NT2/D1 (cell line): Measurements from ENCODE around the gene F2RL2.

Experiments
- DNase-seq: peaks from one replicate; pipeline ENCODE4 v3.0.0-alpha.2; 2011; ENCODE audit warnings: low read depth, low spot score
- H3K27me3 ChIP-seq: 2 replicates; pipeline ENCODE4 v1.6.0; 2011; ENCODE audit warnings: mild to moderate bottlenecking; ENCODE audit not compliant: insufficient read length, insufficient read depth
- H3K36me3 ChIP-seq: 2 replicates; pipeline ENCODE4 v1.6.1; 2011; ENCODE audit warnings: mild to moderate bottlenecking, low read length, mixed read lengths; ENCODE audit not compliant: insufficient read depth, insufficient read length
- H3K4me1 ChIP-seq: 2 replicates; pipeline ENCODE4 v1.5.1; 2011; ENCODE audit not compliant: insufficient read depth, insufficient read length
- H3K4me3 ChIP-seq: 2 replicates; pipeline ENCODE4 v1.5.1; 2011; ENCODE audit warnings: low read depth; ENCODE audit not compliant: insufficient read length
- H3K9ac ChIP-seq: 2 replicates; pipeline ENCODE4 v1.6.0; 2011; ENCODE audit warnings: low read depth; ENCODE audit not compliant: insufficient read length
- H3K9me3 ChIP-seq: 2 replicates; pipeline ENCODE4 v1.5.1; 2011; ENCODE audit warnings: mild to moderate bottlenecking, low read length; ENCODE audit not compliant: insufficient read depth
- SUZ12 ChIP-seq: IDR thresholded peaks from 2 replicates; pipeline ENCODE4 v1.6.1; 2011; ENCODE audit not compliant: insufficient read length, insufficient read depth; ENCODE audit errors: extremely low read depth
- YY1 ChIP-seq: IDR thresholded peaks from 2 replicates; pipeline ENCODE4 v1.6.1; 2011; ENCODE audit not compliant: insufficient read length, insufficient read depth
- ZNF274 ChIP-seq: IDR thresholded peaks from 2 replicates; pipeline ENCODE4 v1.6.1; 2011; ENCODE audit warnings: mild to moderate bottlenecking, low read depth, low read length

Gene F2RL2

GRCh38 chr5:76595755-76596481, 27.3 kb downstream of the F2RL2 start:
- H3K9ac ChIP-seq: no peak overlapping the region
- no peak overlapping the region for H3K4me3 ChIP-seq
- H3K36me3 ChIP-seq: peaks cover 8% of the 10 kb centered on the region
- no peak for TF ChIP-seq SUZ12
- no peak for TF ChIP-seq YY1
- no peak for TF ChIP-seq ZNF274
- H3K9me3 ChIP-seq: no peaks in the 10 kb centered on the region
- H3K27me3 ChIP-seq: no peaks in the 10 kb centered on the region
- no peaks in the 10 kb centered on the region for H3K4me1 ChIP-seq
- DNase-seq: no peak

- no peak for DNase-seq
- Histone ChIP-seq H3K4me3 (no peak overlapping the region), H3K9ac (no peak overlapping the region), H3K9me3 (no peaks in the 10 kb centered on the region), H3K27me3 (no peaks in the 10 kb centered on the region), H3K36me3 (peaks cover 8% of the 10 kb centered on the region), H3K4me1 (no peaks in the 10 kb centered on the region)
- TF ChIP-seq YY1 (no peak), ZNF274 (no peak), SUZ12 (no peak)
Measured at GRCh38 chr5:76594107-76594506, 29.1 kb downstream of the F2RL2 start.

DNA sequence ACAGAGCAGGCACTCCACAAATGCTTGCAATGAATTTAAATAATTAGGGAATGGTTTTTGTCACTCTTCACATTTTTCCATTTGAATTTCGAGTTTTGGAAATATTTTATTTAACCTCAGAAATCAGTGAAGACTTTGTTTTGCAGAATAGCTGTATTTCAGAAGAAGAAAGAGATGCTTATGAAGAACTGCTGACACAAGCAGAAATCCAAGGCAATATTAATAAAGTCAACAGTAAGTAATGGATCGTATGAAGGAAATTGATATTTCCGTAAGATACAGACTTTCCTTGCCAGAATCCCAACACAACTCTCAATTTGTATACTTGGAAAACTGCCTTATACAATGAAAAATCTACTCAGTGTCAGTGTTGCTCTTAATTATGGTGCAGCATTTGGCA, 30.5 kb downstream of the F2RL2 start:
- Histone ChIP-seq H3K36me3 (peaks cover 8% of the 10 kb centered on the region), H3K4me3 (no peak overlapping the region), H3K4me1 (no peaks in the 10 kb centered on the region), H3K9ac (no peak overlapping the region), H3K9me3 (no peaks in the 10 kb centered on the region), H3K27me3 (no peaks in the 10 kb centered on the region)
- no peak for DNase-seq
- TF ChIP-seq SUZ12: no peak
- no peak for TF ChIP-seq ZNF274
- no peak for TF ChIP-seq YY1

DNA sequence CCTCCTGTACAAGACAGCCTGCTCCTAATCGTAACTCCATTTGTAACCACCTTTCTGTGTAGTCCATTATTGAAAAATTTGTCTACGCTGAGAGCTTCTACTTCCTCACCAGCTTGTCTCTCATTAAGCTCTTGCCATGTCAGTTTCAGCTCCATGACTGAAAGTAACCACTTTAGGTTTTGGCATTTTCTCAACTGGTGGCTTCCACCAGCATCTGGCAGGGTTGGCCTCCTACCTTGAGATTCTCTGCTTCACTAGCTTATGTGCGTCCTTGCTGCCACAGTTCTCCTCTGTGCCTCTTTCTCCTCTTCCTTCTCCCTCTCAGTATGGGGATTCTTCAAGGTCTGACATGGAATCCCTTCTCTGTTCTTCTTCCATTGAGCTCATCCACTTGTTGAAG, 31.8 kb downstream of the F2RL2 start:
- no peak for DNase-seq
- H3K9ac ChIP-seq: no peak overlapping the region
- no peaks in the 10 kb centered on the region for H3K27me3 ChIP-seq
- H3K36me3 ChIP-seq: peaks cover 3% of the 10 kb centered on the region
- no peaks in the 10 kb centered on the region for H3K4me1 ChIP-seq
- no peaks in the 10 kb centered on the region for H3K9me3 ChIP-seq
- no peak overlapping the region for H3K4me3 ChIP-seq
- TF ChIP-seq YY1 (no peak), ZNF274 (no peak), SUZ12 (no peak)

- no peak for DNase-seq
- H3K36me3 ChIP-seq: peaks cover 3% of the 10 kb centered on the region
- TF ChIP-seq ZNF274: no peak
- no peak for TF ChIP-seq SUZ12
- TF ChIP-seq YY1: no peak
Measured at GRCh38 chr5:76590027-76590426, 33.2 kb downstream of the F2RL2 start.

DNA sequence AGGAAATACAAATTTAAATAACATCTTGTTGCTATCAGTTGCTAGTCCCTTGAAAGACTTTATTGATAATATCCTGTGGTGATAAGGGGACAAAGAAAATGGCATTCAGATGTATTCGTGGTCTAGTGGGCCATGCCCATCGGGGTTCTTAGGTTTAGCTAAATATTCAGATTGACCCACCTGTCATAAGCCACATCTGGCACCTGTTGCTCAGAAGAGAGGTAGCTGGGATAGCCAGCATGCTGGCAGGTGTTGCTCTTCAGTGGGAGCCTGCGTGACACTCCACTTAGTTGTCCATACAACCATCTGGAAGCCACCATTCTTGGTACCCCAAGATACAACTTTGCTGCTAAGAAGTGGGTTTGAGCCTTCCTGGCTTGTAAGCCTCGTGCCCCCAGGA, 36.7 kb downstream of the F2RL2 start:
- H3K36me3 ChIP-seq: no peaks in the 10 kb centered on the region
- no peak overlapping the region for H3K4me3 ChIP-seq
- no peak overlapping the region for H3K9ac ChIP-seq
- DNase-seq: no peak
- TF ChIP-seq YY1 (no peak), ZNF274 (no peak), SUZ12 (no peak)
- no peaks in the 10 kb centered on the region for H3K4me1 ChIP-seq
- H3K27me3 ChIP-seq: no peaks in the 10 kb centered on the region
- no peaks in the 10 kb centered on the region for H3K9me3 ChIP-seq

More at GRCh38 chr5:76590027-76590426, 33.2 kb downstream of the F2RL2 start:
- no peaks in the 10 kb centered on the region for H3K4me1 ChIP-seq
- H3K4me3 ChIP-seq: no peak overlapping the region
- H3K9me3 ChIP-seq: no peaks in the 10 kb centered on the region
- no peak overlapping the region for H3K9ac ChIP-seq
- no peaks in the 10 kb centered on the region for H3K27me3 ChIP-seq

- H3K4me3 ChIP-seq: no peak overlapping the region
- H3K36me3 ChIP-seq: no peaks in the 10 kb centered on the region
- no peaks in the 10 kb centered on the region for H3K27me3 ChIP-seq
- no peak for DNase-seq
- no peaks in the 10 kb centered on the region for H3K4me1 ChIP-seq
- H3K9ac ChIP-seq: no peak overlapping the region
- no peak for TF ChIP-seq SUZ12
- TF ChIP-seq ZNF274: no peak
- H3K9me3 ChIP-seq: no peaks in the 10 kb centered on the region
Measured at GRCh38 chr5:76585783-76586217, 37.4 kb downstream of the F2RL2 start.
